Heart right ventricle (tissue), 16 donors: ENCODE data around the gene TMTC1. TPM values are rescaled to one million over a fixed set of nuclear protein-coding genes. Genes with fewer than 3 reads are reported as not detected.

Experiments used
- ATAC-seq, 8 donors: fragments of 200-7000 bp; cut with Tn5 transposase; one replicate each; pipeline ENCODE4 v1.9.1; 2020; ENCODE audit warnings: mild to moderate bottlenecking in 8 of 8, moderate library complexity in 8 of 8, moderate number of reproducible peaks in 1 of 8
- DNase-seq, 2 donors: peaks; one replicate each; pipeline ENCODE4 v3.0.0-alpha.2; 2020
- H3K27ac ChIP-seq, 10 donors: fragments of 200-600 bp; sonication (generic) in 2 of 10; one replicate each; pipeline versions ENCODE4 v1.5.0 to v1.8.0; 2020 to 2022; ENCODE audit warnings: mild to moderate bottlenecking in 3 of 10
- H3K27me3 ChIP-seq, 7 donors: fragments of 200-600 bp; one replicate each; pipeline ENCODE4 v1.8.0; 2021 to 2022; ENCODE audit warnings: mild to moderate bottlenecking in 2 of 7
- H3K36me3 ChIP-seq, 9 donors: fragments of 200-600 bp; sonication (generic) in 1 of 9; one replicate each; pipeline versions ENCODE4 v1.5.0 to v1.8.0; 2020 to 2022; ENCODE audit warnings: mild to moderate bottlenecking in 2 of 9
- H3K4me1 ChIP-seq, 9 donors: fragments of 200-600 bp; sonication (generic) in 1 of 9; one replicate each; pipeline versions ENCODE4 v1.5.0 to v1.8.0; 2020 to 2022; ENCODE audit warnings: mild to moderate bottlenecking in 4 of 9
- H3K4me3 ChIP-seq, 10 donors: fragments of 200-600 bp; sonication (generic) in 2 of 10; one replicate each; pipeline versions ENCODE4 v1.5.0 to v1.8.0; 2020 to 2022; ENCODE audit warnings: mild to moderate bottlenecking in 7 of 10, moderate library complexity in 2 of 10
- H3K9me3 ChIP-seq, 11 donors: fragments of 200-600 bp in 10 of 11; sonication (generic) in 2 of 11; one replicate each; pipeline versions ENCODE4 v1.5.0 to v1.8.0; 2013 to 2022; ENCODE audit warnings: mild to moderate bottlenecking in 2 of 11, control low read depth in 1 of 11, moderate library complexity in 1 of 11
- WGBS, 2 donors: extraction: QIAGEN DNeasy Blood & Tissue Kit; methylation state at CpG; one replicate each; pipeline ENCODE4 v1.1.7; 2013; ENCODE audit warnings: inconsistent platforms in 1 of 2; 5-methylcytosine and 5-hydroxymethylcytosine counted together
- intact Hi-C, 10 donors: fragments of 100-400 bp; cut with DNase I; formaldehyde crosslinking; loops; one replicate each; pipeline versions ENCODE4 v1.11.1 to v1.14.2; 2022
- polyA plus RNA-seq, 2 donors: library from polyadenylated mRNA; stranded (reverse); fragments of 200-250 nt; gene quantifications; one replicate each; pipeline ENCODE4 v1.2.3, GENCODE V29; 2013
- total RNA-seq, 10 donors: library from RNA; stranded (reverse); fragmentation: NEBNext Ultra II Directional in 3 of 10; extraction: Animal tissue kit (Norgen Biotek cat#: 25700) in 3 of 10; gene quantifications; one replicate each; pipeline versions ENCODE4 v1.2.1 to v1.2.4, GENCODE V29; 2021 to 2023
- TF ChIP-seq, protein P1 (sequence below), 9 donors: fragments of 200-600 bp; sonication (generic) in 2 of 9; IDR thresholded peaks; one replicate each; pipeline versions ENCODE4 v1.5.0 to v1.8.0; 2021 to 2022; ENCODE audit warnings: antibody characterized with exemption in 9 of 9, mild to moderate bottlenecking in 5 of 9, moderate library complexity in 1 of 9
- donor health status: Arrhythmogenic right ventricular cardiomyopathy.
- donor health status: ischemic (EF 13 %, LVEDD 7.1; RV severe dilation, severe dysfunction).
- donor health status: healthy with polysubstance abuse.
- donor health status: DM: no; HTN: yes; CAD: no.
- donor health status: DM: no; HTN: no; CAD: no.
- donor health status: ischemic (EF 25% LVEDD 6.9; RV normal size, moderate dysfunction).
- donor health status: ischemic (EF 25% LVEDD 5.7; RV mildly dilated, moderate dysfunction).
- donor health status: healthy.
- donor health status: DM: yes; HTN: yes; CAD: no.
- donor health status: Ischemic cardiomyopathy.
- donor health status: ischemic (EF 35%, LVEDD 5.7; RV mildly dilated, moderate dysfunction).
- donor health status: nonischemic (EF 11% LVEDD 7.7; RV severe dilation, severe dysfunction).
- donor health status: DM: yes; HTN: yes; CAD: no.
- donor health status: PGD.
- donor health status: ischemic (EF 29% LVEDD 5.4; RV normal size, mild dysfunction).
- donor health status: nonischemic (EF 23%, LVEDD 6.1; RV moderate dilation, normal function).

Gene TMTC1
- total and polyA plus RNA-seq, 12 donors = 9.6 to 54.2 (median 22.9) TPM

DNA sequence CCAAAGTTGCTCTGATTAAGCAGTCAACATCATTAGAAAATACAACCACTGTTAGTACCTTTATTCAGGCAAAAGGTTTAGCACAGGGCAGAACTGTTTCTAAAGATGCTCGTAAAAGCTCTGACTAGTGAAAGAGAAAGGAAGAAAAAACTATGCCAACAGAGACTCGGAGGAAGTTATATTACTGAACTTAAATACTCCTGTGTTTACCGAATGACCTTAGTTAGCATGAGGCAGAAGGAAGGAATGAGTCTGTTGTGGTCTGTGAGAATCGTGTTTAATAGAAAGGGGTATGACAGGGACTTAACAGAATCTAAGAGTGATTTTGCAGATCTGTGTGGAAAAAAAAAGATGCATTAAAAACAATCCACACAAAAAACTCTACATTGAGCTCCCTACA, 202.1 kb downstream of the TMTC1 start:
- no peaks in the 10 kb centered on the region for H3K36me3 ChIP-seq
- ATAC-seq = no peak
- H3K4me3 ChIP-seq = no peak overlapping the region
- 57 to 58% methylated on average over 4 of the region's 4 CpGs for WGBS, 2 donors
- intact Hi-C loops = no loop called here
- H3K27ac ChIP-seq = peak overlapping the region in 9 of 10 donors; percentile 35 to 90 (median 61)
- TF ChIP-seq, protein P1, sequence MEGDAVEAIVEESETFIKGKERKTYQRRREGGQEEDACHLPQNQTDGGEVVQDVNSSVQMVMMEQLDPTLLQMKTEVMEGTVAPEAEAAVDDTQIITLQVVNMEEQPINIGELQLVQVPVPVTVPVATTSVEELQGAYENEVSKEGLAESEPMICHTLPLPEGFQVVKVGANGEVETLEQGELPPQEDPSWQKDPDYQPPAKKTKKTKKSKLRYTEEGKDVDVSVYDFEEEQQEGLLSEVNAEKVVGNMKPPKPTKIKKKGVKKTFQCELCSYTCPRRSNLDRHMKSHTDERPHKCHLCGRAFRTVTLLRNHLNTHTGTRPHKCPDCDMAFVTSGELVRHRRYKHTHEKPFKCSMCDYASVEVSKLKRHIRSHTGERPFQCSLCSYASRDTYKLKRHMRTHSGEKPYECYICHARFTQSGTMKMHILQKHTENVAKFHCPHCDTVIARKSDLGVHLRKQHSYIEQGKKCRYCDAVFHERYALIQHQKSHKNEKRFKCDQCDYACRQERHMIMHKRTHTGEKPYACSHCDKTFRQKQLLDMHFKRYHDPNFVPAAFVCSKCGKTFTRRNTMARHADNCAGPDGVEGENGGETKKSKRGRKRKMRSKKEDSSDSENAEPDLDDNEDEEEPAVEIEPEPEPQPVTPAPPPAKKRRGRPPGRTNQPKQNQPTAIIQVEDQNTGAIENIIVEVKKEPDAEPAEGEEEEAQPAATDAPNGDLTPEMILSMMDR (IDR thresholded peaks at IDR 0.05) = no peak
- H3K9me3 ChIP-seq = no peaks in the 10 kb centered on the region
- peaks cover 19 to 75% (median 61%) of the 10 kb centered on the region in 9 donors for H3K4me1 ChIP-seq
- H3K27me3 ChIP-seq = no peaks in the 10 kb centered on the region
- DNase-seq = no peak

DNA sequence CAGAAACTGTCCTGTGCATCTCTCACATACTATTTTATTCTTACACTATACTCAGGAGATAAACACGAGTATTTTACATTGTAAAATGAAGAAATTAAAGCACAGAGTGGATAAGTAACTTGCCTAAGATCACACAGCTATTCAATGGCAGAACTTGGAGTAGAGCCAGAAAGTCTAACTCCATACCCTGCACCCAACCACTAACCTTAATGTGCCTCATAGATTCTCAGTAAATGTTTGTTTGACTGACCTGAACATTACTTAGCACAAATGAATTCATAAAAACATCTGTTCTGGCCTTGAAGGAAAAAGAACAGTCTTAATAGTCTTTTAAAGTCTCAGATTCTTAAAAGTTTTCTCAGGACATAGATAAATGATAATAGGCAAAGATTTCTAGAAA, 202.8 kb downstream of the TMTC1 start:
- intact Hi-C loops = no loop called here
- Histone ChIP-seq H3K4me3 (no peak overlapping the region), H3K36me3 (no peaks in the 10 kb centered on the region), H3K9me3 (no peaks in the 10 kb centered on the region), H3K27ac (peak overlapping the region in 5 of 10 donors; percentile 48 to 90 (median 63)), H3K4me1 (peaks cover 19 to 75% (median 61%) of the 10 kb centered on the region in 9 donors), H3K27me3 (no peaks in the 10 kb centered on the region)
- ATAC-seq (no peak), DNase-seq (no peak)
- 86% methylated on average over 1 of the region's 1 CpG for WGBS, 2 donors
- TF ChIP-seq, protein P1 (IDR thresholded peaks at IDR 0.05) = no peak

DNA sequence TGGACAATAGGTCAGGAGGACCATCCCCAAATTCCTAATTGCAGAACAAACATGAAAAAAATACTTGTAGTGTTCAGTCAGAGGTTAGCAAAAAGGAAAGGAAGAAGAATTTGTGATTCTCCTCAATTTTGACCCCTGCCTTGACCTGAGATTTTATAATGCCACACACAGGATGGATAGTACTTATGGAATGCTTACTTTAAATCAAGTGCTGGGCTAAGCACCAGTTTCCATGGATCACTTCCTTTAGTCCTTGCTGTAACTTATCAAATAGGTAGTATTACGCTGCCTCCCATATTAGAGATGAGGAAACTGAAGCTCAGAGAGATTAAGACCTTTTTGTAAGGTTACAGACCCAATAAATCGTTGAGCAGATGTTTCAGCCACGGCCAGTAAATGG, 205.0 kb downstream of the TMTC1 start:
- WGBS, 2 donors = 48 to 79% methylated on average over 3 of the region's 3 CpGs
- TF ChIP-seq, protein P1 (IDR thresholded peaks at IDR 0.05) = no peak
- no peaks in the 10 kb centered on the region for H3K9me3 ChIP-seq
- intact Hi-C loops = no loop called here
- no peaks in the 10 kb centered on the region for H3K27me3 ChIP-seq
- H3K4me1 ChIP-seq = peaks cover 19 to 69% (median 60%) of the 10 kb centered on the region in 9 donors
- H3K36me3 ChIP-seq = no peaks in the 10 kb centered on the region
- no peak overlapping the region for H3K4me3 ChIP-seq
- peak overlapping the region; percentile 40 to 90 (median 68) for H3K27ac ChIP-seq
- no peak for DNase-seq
- ATAC-seq = no peak

DNA sequence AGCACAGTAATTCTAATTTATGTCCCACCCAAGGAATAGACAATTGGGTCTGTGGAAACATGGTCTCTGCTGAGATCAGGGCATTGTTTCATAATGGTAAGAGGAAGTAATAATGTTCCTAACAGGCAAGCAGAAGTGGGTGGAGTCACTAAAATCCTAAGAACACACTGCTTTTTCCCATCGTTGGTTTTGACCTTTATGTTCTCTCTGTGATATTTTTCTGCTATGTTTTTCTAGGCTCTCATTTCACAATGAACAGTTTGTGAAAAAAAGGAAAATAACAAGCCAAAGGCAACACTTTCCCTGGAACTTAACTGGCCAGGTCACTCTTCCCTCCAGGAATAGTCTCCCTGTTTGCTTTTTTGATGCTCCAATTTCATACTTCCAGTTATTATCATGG, 205.7 kb downstream of the TMTC1 start:
- Histone ChIP-seq H3K9me3 (no peaks in the 10 kb centered on the region), H3K27ac (peak overlapping the region; percentile 40 to 90 (median 68)), H3K36me3 (no peaks in the 10 kb centered on the region), H3K27me3 (no peaks in the 10 kb centered on the region), H3K4me1 (peaks cover 16 to 62% (median 53%) of the 10 kb centered on the region in 9 donors), H3K4me3 (no peak overlapping the region)
- TF ChIP-seq, protein P1 (IDR thresholded peaks at IDR 0.05) = no peak
- WGBS, 2 donors = 36 to 53% methylated on average over 1 of the region's 1 CpG
- no peak for DNase-seq
- intact Hi-C loops = no loop called here
- ATAC-seq = peak in 6 of 8 donors; percentile 57 to 82 (median 78)
